GM12874 (cell line): ENCODE data around the gene XPC.

Experiments
- TF ChIP-seq, protein P1 (sequence below): IDR thresholded peaks from 2 replicates; pipeline ENCODE4 v1.5.1; 2011; ENCODE audit warnings: low read depth, mild to moderate bottlenecking, control low read depth, low read length, moderate library complexity; ENCODE audit not compliant: insufficient read depth

The XPC gene

DNA sequence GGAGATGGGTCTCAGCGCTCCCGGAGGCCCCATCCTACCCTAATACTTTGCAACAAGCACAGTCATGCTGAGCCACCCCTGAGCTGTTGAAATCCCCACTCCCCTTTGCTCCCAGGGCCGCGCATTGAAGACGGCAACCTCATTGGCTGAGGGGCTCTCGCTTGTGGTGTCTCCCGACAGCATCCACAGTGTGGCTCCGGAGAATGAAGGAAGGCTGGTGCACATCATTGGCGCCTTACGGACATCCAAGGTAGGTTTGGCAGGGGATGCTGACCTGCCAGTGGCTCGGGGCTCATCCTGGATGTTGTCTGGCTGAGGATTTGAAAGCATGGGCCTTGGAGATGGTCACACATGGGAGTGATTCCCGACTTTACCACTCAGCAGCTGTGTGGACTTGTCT, 47.7 kb downstream of the XPC start:
- TF ChIP-seq, protein P1, sequence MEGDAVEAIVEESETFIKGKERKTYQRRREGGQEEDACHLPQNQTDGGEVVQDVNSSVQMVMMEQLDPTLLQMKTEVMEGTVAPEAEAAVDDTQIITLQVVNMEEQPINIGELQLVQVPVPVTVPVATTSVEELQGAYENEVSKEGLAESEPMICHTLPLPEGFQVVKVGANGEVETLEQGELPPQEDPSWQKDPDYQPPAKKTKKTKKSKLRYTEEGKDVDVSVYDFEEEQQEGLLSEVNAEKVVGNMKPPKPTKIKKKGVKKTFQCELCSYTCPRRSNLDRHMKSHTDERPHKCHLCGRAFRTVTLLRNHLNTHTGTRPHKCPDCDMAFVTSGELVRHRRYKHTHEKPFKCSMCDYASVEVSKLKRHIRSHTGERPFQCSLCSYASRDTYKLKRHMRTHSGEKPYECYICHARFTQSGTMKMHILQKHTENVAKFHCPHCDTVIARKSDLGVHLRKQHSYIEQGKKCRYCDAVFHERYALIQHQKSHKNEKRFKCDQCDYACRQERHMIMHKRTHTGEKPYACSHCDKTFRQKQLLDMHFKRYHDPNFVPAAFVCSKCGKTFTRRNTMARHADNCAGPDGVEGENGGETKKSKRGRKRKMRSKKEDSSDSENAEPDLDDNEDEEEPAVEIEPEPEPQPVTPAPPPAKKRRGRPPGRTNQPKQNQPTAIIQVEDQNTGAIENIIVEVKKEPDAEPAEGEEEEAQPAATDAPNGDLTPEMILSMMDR: no peak

DNA sequence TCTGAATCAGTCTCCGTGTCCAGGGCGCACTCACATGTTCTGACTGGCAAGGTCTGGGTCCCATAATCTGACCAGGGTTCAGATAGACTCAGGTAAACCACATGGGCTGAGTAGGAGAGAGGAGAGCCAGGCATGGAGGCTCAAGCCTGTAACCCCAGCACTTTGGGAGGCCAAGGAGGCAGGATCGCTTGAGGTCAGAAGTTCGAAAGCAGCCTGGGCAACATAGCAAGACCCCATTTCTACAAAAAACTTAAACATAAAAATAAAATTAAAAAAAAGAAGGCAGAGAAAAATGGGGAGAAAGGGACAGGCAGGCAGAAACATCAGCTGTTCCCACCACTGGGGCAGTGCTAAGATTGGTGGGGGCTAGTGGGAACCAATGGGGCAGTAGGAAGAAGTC, 48.2 kb downstream of the XPC start:
- TF ChIP-seq, protein P1: no peak

DNA sequence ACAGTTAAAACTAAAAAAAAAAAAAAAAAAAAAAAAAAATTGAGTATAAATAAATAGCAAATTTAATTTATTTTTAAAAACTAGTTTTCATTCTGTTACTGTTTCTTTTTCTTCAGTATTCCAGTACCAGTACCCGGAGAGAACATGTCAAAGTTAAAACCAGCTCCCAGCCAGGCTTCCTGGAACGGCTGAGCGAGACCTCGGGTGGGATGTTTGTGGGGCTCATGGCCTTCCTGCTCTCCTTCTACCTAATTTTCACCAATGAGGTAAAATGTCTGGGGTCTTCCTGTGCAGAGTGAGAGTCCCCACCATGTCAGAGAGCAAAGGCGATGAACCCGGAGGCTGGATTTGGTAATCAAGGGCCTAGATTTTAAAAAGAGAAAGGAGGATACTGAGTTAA, 49.1 kb downstream of the XPC start:
- TF ChIP-seq, protein P1: no peak

DNA sequence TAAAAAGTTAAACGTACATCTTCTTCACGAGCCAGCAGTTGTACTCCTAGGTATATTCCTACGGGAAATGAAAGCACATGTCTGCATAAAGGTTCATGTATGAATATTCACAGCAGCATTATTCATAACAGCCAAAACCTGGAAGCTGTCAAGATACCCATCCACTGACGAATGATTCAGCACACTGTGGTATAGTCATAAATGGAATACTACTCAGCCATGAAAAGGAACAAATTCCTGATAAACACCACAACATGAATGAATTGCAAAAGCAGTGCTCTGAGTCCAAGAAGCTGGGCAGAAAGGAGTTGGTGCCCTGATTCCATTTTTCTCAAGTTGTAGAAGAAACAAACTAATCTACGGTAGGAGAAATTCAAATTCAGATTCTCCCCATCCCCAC, 49.7 kb downstream of the XPC start:
- TF ChIP-seq, protein P1: no peak

DNA sequence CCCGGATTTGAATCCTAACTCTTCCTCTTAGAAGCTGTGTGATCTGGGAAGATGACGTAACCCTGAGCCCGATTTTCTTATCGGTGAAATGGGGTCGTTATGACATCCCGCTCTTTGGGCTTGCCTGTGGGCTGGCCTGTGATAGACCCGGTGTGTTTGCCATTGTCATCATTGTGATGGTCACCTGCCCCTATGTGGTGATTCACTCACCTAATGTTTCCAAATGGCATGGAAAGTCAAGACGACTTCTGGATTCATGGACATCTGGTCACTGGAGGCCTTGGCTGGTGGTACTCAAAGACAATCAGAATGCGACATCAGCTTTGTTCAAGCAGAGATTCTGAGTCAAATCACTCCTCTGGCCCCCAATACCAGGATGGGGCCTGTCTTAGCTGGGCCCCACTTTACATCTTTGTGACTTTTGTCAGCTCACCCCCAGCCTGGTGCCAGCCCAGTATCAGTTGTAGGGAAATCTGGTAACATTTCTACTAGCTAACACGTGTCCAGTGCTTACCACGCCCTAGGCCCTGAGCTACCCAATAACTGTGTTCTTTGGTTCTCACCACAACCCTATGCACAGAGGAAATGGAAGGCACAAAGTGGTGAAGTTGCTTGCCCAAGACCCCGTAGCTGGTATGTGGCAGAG, 50.8 kb downstream of the XPC start:
- TF ChIP-seq, protein P1: no peak

DNA sequence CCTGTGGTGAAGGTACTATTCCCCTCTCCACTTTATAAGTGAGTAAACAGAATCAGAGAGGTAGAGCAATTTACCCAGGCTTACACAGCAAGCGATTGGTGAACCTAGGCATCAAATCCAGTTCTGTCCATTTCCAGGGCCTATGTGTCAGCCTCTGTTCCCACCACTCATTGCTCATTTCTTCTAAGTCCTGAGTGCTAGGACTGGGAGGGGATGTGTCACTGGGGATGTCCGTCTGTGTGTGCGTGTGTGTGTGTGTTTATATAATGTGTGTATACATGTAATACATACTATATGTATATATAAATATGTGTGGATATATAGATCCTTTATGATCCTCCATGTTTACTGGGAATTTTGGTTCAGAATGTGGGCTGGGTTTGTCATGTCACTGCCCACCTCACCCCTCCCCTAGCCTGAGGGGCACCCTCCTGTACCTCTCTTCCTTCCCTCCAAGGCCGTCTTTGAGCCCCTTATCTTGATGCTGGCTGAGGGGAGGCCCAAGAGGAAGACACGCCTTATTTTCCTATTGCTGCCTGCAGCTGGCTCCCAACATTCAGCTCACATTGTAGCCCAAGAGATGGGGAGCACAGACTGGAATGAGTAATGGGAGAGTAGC, 51.4 kb downstream of the XPC start:
- TF ChIP-seq, protein P1: no peak

DNA sequence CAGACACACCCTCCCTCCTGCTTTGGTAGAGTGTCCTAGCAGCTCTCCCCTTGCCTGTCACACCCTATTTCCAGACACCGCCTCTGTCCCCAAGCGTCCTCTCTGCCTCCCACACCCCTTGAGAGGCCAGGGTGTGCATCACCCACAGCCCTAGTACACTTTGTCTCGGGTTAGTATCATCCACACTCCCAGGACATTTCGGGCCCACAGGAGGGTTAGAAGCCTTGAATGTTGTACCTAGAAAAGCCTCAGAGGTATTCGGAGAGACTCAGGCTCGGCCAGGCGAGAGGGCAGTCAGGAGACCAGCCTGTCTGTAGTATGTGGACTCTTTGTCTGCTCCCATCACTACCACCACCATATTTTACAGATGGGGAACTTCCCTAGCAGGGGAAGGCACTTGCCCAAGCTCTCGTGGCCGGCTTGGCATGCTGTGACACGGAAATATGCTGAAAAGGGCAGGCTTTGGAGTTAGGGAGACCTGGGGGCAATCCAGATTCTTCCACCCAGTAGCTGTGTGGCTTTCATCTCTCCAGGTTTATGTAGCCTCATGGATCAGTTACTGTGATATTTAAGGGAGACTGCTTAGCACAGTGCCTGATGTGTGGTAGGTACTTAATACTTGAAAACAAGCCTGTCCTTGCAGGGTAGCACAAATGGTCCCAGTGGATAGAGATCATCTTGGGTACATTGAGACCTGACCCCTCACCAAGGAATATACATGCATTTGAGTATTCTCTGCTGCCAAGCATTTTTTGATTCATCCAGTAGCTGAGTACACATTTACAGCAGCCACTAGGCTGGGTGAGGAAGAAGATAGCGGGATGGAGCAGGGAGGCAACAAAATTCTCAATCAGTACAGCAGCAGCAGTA, 52.1 kb downstream of the XPC start:
- TF ChIP-seq, protein P1: no peak
